ENCODE measurements around the gene GOLGA8J.
"Not testable (repeated sequence)": the region's sequence is repeated elsewhere in the genome, so short reads cannot be mapped to it uniquely, and the experiment has no call there.

GRCh38 chr15:30097827-30098226 is 15.1 kb downstream of the GOLGA8J start:
- TF ChIP-seq CTCF (IDR thresholded peaks at IDR 0.05; ENCODE audit: insufficient read depth, low read length, poor library complexity, severe bottlenecking); EZH2phosphoT487 (conservative IDR thresholded peaks at IDR 0.05; ENCODE audit: low read length): not testable (repeated sequence)

Measured in SU-DHL-6 (cell line).